Uterus (tissue), 2 donors: ENCODE results near the gene GRIP1.

Experiments used
- POLR2A ChIP-seq, 2 donors: fragments of 450-650 bp; IDR thresholded peaks; one replicate each; pipeline ENCODE4 v1.6.1; 2016; ENCODE audit warnings: antibody characterized with exemption in 2 of 2, mild to moderate bottlenecking in 1 of 2, moderate library complexity in 1 of 2
- TF ChIP-seq, protein P1 (sequence below), 4 experiments: fragments of 200-600 bp in 2 of 4; fragments of 450-650 bp in 2 of 4; sonication (generic) in 2 of 4; IDR thresholded peaks; one replicate each; pipeline ENCODE4 v1.5.1; 2016 to 2019; ENCODE audit warnings: antibody characterized with exemption in 4 of 4, mild to moderate bottlenecking in 2 of 4, moderate library complexity in 1 of 4

DNA sequence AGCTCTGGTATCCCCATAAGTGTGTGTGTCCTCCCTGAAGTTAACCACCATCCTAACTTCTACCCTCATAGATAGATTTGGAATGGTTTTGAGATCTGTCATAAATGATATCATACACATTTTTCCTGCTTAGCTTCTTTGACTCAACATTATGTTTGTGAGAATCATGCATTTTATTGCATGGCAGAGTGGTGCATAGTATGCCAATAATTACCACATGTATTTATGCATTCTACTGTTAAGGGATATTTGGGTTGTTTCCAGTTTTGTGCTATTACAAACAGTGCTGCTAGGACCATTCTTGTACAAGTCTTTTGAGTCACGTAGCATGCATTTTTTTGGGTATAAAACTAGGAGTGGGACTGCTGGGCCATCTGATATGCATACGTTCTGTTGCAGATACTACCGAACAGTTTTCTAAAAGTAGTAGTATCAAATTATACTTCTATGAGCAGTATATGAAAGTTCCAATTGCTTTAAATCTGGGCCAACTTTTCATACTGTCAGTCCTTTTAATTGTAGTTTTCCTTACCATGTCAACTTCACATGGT lies 13.4 kb downstream of the GRIP1 start:
- TF ChIP-seq, protein P1, sequence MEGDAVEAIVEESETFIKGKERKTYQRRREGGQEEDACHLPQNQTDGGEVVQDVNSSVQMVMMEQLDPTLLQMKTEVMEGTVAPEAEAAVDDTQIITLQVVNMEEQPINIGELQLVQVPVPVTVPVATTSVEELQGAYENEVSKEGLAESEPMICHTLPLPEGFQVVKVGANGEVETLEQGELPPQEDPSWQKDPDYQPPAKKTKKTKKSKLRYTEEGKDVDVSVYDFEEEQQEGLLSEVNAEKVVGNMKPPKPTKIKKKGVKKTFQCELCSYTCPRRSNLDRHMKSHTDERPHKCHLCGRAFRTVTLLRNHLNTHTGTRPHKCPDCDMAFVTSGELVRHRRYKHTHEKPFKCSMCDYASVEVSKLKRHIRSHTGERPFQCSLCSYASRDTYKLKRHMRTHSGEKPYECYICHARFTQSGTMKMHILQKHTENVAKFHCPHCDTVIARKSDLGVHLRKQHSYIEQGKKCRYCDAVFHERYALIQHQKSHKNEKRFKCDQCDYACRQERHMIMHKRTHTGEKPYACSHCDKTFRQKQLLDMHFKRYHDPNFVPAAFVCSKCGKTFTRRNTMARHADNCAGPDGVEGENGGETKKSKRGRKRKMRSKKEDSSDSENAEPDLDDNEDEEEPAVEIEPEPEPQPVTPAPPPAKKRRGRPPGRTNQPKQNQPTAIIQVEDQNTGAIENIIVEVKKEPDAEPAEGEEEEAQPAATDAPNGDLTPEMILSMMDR (IDR thresholded peaks at IDR 0.05), result no peak
- TF ChIP-seq POLR2A (IDR thresholded peaks at IDR 0.05), result no peak
